Progenitor cell of endocrine pancreas (in vitro differentiated cells): ENCODE measurements around the gene ATE1. TPM values are rescaled to one million over a fixed set of nuclear protein-coding genes. Genes with fewer than 3 reads are reported as not detected.
"Not testable (repeated sequence)": the region's sequence is repeated elsewhere in the genome, so short reads cannot be mapped to it uniquely, and the experiment has no call there.

Experiments used
- DNase-seq: peaks from one replicate; pipeline ENCODE4 v3.0.0; 2021; ENCODE audit warnings: low spot score; ENCODE audit not compliant: unreplicated experiment
- H3K27ac Mint-ChIP-seq: 2 replicates; pipeline ENCODE4 v1.8.0; 2021; ENCODE audit warnings: mild to moderate bottlenecking, moderate library complexity, mixed read lengths
- H3K27me3 Mint-ChIP-seq: 2 replicates; pipeline ENCODE4 v1.8.0; 2021; ENCODE audit warnings: mixed read lengths
- H3K36me3 Mint-ChIP-seq: 2 replicates; pipeline ENCODE4 v1.8.0; 2022; ENCODE audit warnings: mixed read lengths; ENCODE audit not compliant: insufficient read depth
- H3K4me1 Mint-ChIP-seq: 2 replicates; pipeline ENCODE4 v1.8.0; 2021; ENCODE audit warnings: low read depth, mixed read lengths
- H3K4me3 Mint-ChIP-seq: 2 replicates; pipeline ENCODE4 v1.8.0; 2021; ENCODE audit warnings: low read depth, mild to moderate bottlenecking, moderate library complexity, mixed read lengths
- H3K9me3 Mint-ChIP-seq: 2 replicates; pipeline ENCODE4 v1.8.0; 2021; ENCODE audit warnings: low read depth, mixed read lengths
- CTCF ChIP-seq: fragments of 200-600 bp; sonication (generic); IDR thresholded peaks from one replicate; pipeline ENCODE4 v1.5.0; 2021; ENCODE audit warnings: antibody characterized with exemption, mild to moderate bottlenecking; ENCODE audit not compliant: unreplicated experiment
- total RNA-seq: library from RNA; stranded (reverse); gene quantifications from 2 replicates; pipeline ENCODE4 v1.2.1, GENCODE V29; 2021

ATE1 gene
- total RNA-seq, 1 donor from 2014 or later, result 41.0 TPM

- H3K9me3 Mint-ChIP-seq, result no peaks in the 10 kb centered on the region
- no peaks in the 10 kb centered on the region for H3K27me3 Mint-ChIP-seq
- no peak for DNase-seq
- TF ChIP-seq CTCF, result no peak
- H3K4me3 Mint-ChIP-seq, result no peak overlapping the region
- H3K4me1 Mint-ChIP-seq, result peaks cover 11% of the 10 kb centered on the region
- peaks cover 29% of the 10 kb centered on the region for H3K36me3 Mint-ChIP-seq
- peak overlapping the region; percentile 45 for H3K27ac Mint-ChIP-seq
These were observed 8.2 kb downstream of the ATE1 start for GRCh38 chr10:121919666-121920065.

GRCh38 chr10:121918800-121919199, 9.0 kb downstream of the ATE1 start:
- peaks cover 11% of the 10 kb centered on the region for H3K4me1 Mint-ChIP-seq
- DNase-seq, H3K4me3 Mint-ChIP-seq, H3K9me3 Mint-ChIP-seq, H3K27me3 Mint-ChIP-seq, H3K27ac Mint-ChIP-seq: not testable (repeated sequence)
- H3K36me3 Mint-ChIP-seq, result peaks cover 30% of the 10 kb centered on the region

GRCh38 chr10:121914661-121915060, 13.2 kb downstream of the ATE1 start:
- peaks cover 3% of the 10 kb centered on the region for H3K4me1 Mint-ChIP-seq
- H3K27ac Mint-ChIP-seq, result no peak overlapping the region
- DNase-seq, result no peak
- H3K9me3 Mint-ChIP-seq, result no peaks in the 10 kb centered on the region
- no peak for TF ChIP-seq CTCF
- H3K4me3 Mint-ChIP-seq, result no peak overlapping the region
- peaks cover 34% of the 10 kb centered on the region for H3K36me3 Mint-ChIP-seq
- H3K27me3 Mint-ChIP-seq, result no peaks in the 10 kb centered on the region

GRCh38 chr10:121911421-121911697, 16.5 kb downstream of the ATE1 start:
- Mint-ChIP-seq H3K27ac (no peak overlapping the region), H3K27me3 (no peaks in the 10 kb centered on the region), H3K36me3 (peaks cover 34% of the 10 kb centered on the region), H3K4me3 (no peak overlapping the region), H3K4me1 (no peaks in the 10 kb centered on the region), H3K9me3 (no peaks in the 10 kb centered on the region)
- DNase-seq, result no peak
- no peak for TF ChIP-seq CTCF

GRCh38 chr10:121910673-121911420, 17.0 kb downstream of the ATE1 start:
- Mint-ChIP-seq H3K4me1 (no peaks in the 10 kb centered on the region), H3K27me3 (no peaks in the 10 kb centered on the region), H3K9me3 (no peaks in the 10 kb centered on the region), H3K36me3 (peaks cover 30% of the 10 kb centered on the region), H3K4me3 (no peak overlapping the region), H3K27ac (no peak overlapping the region)
- TF ChIP-seq CTCF, result no peak
- DNase-seq, result no peak

GRCh38 chr10:121904888-121905287, 22.9 kb downstream of the ATE1 start:
- H3K4me3 Mint-ChIP-seq, result no peak overlapping the region
- peaks cover 17% of the 10 kb centered on the region for H3K36me3 Mint-ChIP-seq
- no peaks in the 10 kb centered on the region for H3K9me3 Mint-ChIP-seq
- no peak overlapping the region for H3K27ac Mint-ChIP-seq
- H3K4me1 Mint-ChIP-seq, result no peaks in the 10 kb centered on the region
- H3K27me3 Mint-ChIP-seq, result no peaks in the 10 kb centered on the region
- no peak for DNase-seq
- no peak for TF ChIP-seq CTCF
